Common myeloid progenitor, CD34-positive (primary cell): ENCODE measurements around the gene PYM1. TPM values are rescaled to one million over a fixed set of nuclear protein-coding genes. Genes with fewer than 3 reads are reported as not detected.
A peak's percentile ranks its signal among the peaks of the same experiment; 100 is the strongest.

ENCODE experiments used
- CTCF ChIA-PET: fragments of 350-600 bp; sonication (Branson Sonifier 250); formaldehyde crosslinking; loops from one replicate; lab custom pipeline; 2021; ENCODE audit warnings: antibody characterized with exemption; lab: Charles Lee
- POLR2A ChIA-PET: fragments of 350-600 bp; sonication (Branson Sonifier 250); formaldehyde crosslinking; loops from one replicate; lab custom pipeline; 2021; ENCODE audit warnings: antibody characterized with exemption; lab: Charles Lee
- DNase-seq, 3 donors: peaks; one replicate each; pipeline versions ENCODE4 v3.0.0 to v3.0.0-alpha.2; 2013
- H3K27ac ChIP-seq, 2 experiments: 1 replicate in 1 of 2; 2 replicates in 1 of 2; pipeline ENCODE4 v1.7.0; 2013; ENCODE audit warnings: inconsistent platforms in 2 of 2, low read length in 2 of 2, mild to moderate bottlenecking in 2 of 2, low read depth in 1 of 2, moderate library complexity in 1 of 2; ENCODE audit not compliant: severe bottlenecking in 2 of 2, insufficient read depth in 1 of 2, poor library complexity in 1 of 2
- H3K27me3 ChIP-seq, 5 experiments: replicated peaks in 2 of 5; 1 replicate in 3 of 5; 2 replicates in 2 of 5; pipeline versions ENCODE4 v1.6.1 to v1.7.0; 2013; ENCODE audit warnings: low read length in 4 of 5, mild to moderate bottlenecking in 2 of 5, moderate library complexity in 2 of 5, inconsistent platforms in 1 of 5; ENCODE audit not compliant: insufficient read depth in 5 of 5, control insufficient read depth in 4 of 5
- H3K36me3 ChIP-seq, 4 experiments: 1 replicate in 2 of 4; 2 replicates in 2 of 4; pipeline versions ENCODE4 v1.6.1 to v1.7.0; 2013; ENCODE audit warnings: low read length in 3 of 4, control low read depth in 1 of 4, mild to moderate bottlenecking in 1 of 4; ENCODE audit not compliant: control insufficient read depth in 4 of 4, insufficient read depth in 4 of 4
- H3K4me1 ChIP-seq, 4 experiments: 1 replicate in 3 of 4; 2 replicates in 1 of 4; pipeline versions ENCODE4 v1.6.1 to v1.7.1; 2013; ENCODE audit warnings: low read length in 3 of 4, mild to moderate bottlenecking in 3 of 4, control low read depth in 1 of 4, inconsistent platforms in 1 of 4, moderate library complexity in 1 of 4; ENCODE audit not compliant: control insufficient read depth in 4 of 4, insufficient read depth in 4 of 4; ENCODE audit errors: control extremely low read depth in 1 of 4
- H3K4me3 ChIP-seq, 7 experiments: 1 replicate in 4 of 7; 2 replicates in 3 of 7; pipeline versions ENCODE4 v1.5.1 to v1.7.0; 2013; ENCODE audit warnings: mild to moderate bottlenecking in 7 of 7, low read length in 6 of 7, moderate library complexity in 6 of 7, inconsistent platforms in 2 of 7, low read depth in 2 of 7, control low read depth in 1 of 7; ENCODE audit not compliant: insufficient read depth in 4 of 7, control insufficient read depth in 1 of 7; ENCODE audit errors: extremely low read depth in 1 of 7
- H3K9me3 ChIP-seq, 5 experiments: 1 replicate in 4 of 5; 2 replicates in 1 of 5; pipeline versions ENCODE4 v1.6.1 to v1.7.1; 2013; ENCODE audit warnings: low read length in 4 of 5, mild to moderate bottlenecking in 2 of 5, inconsistent platforms in 1 of 5, low read depth in 1 of 5, moderate library complexity in 1 of 5; ENCODE audit not compliant: control insufficient read depth in 4 of 5, insufficient read depth in 2 of 5; ENCODE audit errors: control extremely low read depth in 1 of 5
- WGBS: methylation state at CpG from one replicate; pipeline ENCODE4 v1.1.5; 2013; ENCODE audit not compliant: insufficient coverage; 5-methylcytosine and 5-hydroxymethylcytosine counted together
- polyA plus RNA-seq: library from polyadenylated mRNA; unstranded; fragments of 120-200 nt; gene quantifications from one replicate; pipeline ENCODE4 v1.2.1, GENCODE V29; 2013

PYM1 gene
- 27.0 TPM for polyA plus RNA-seq

GRCh38 chr12:55927588-55928502, at the start of gene PYM1:
TSS of gene PYM1 (minus strand) at chr12:55927894. CDS start at chr12:55927761, 133 bp downstream.
- Histone ChIP-seq H3K9me3 (no peaks in the 10 kb centered on the region), H3K36me3 (peaks cover 0 to 18% (median 1%) of the 10 kb centered on the region in 4 experiments), H3K27ac (peak within 1 kb of the TSS; percentile 90 to 97), H3K4me1 (peaks cover 25 to 69% (median 55%) of the 10 kb centered on the region in 4 experiments), H3K4me3 (peak within 1 kb of the TSS; percentile 83 to 100 (median 99)), H3K27me3 (no peaks in the 10 kb centered on the region)
- ChIA-PET CTCF (interaction anchor here (0.6 to 4.5 kb wide), 10 partner anchors 9 to 211 kb away, joined by 3 to 31 read pairs (median 6); partner anchors contain the start of genes ORMDL2 and SARNP), POLR2A (interaction anchor here (1.0 to 3.2 kb wide), 2 partner anchors 97 to 109 kb away, joined by 3 to 13 read pairs; partner anchors contain the start of gene DNAJC14)
- DNase-seq = peak; percentile 76 to 87 (median 83)
- 11% methylated on average over 39 of the region's 49 CpGs for WGBS

- POLR2A ChIA-PET = interaction anchor here (0.6 to 1.9 kb wide), 7 partner anchors 8 to 229 kb away, joined by 3 to 10 read pairs (median 3); no protein-coding TSS in a partner anchor
- H3K27me3 ChIP-seq = no peaks in the 10 kb centered on the region
- peaks cover 14 to 35% (median 20%) of the 10 kb centered on the region in 4 experiments for H3K4me1 ChIP-seq
- peak overlapping the region; percentile 79 to 92 for H3K27ac ChIP-seq
- no peaks in the 10 kb centered on the region for H3K9me3 ChIP-seq
- H3K4me3 ChIP-seq = peak overlapping the region; percentile 89 to 100 (median 94)
- peaks cover 5 to 34% (median 13%) of the 10 kb centered on the region in 4 experiments for H3K36me3 ChIP-seq
- 0% methylated on average over 15 of the region's 15 CpGs for WGBS
- CTCF ChIA-PET = interaction anchor here (0.8 to 2.0 kb wide), 14 partner anchors 8 to 234 kb away, joined by 3 to 9 read pairs (median 3); no protein-coding TSS in a partner anchor
- peak in 2 of 3 donors; percentile 46 to 54 for DNase-seq
These were observed 46.6 kb upstream of the PYM1 start for GRCh38 chr12:55974308-55974730.

GRCh38 chr12:55973599-55974307, 46.1 kb upstream of the PYM1 start, which contains the start of gene RAB5B:
TSS of gene RAB5B (plus strand) at chr12:55974078. CDS start at chr12:55986961, 12,883 bp downstream.
- peaks cover 5 to 39% (median 11%) of the 10 kb centered on the region in 4 experiments for H3K36me3 ChIP-seq
- H3K4me1 ChIP-seq = peaks cover 14 to 35% (median 20%) of the 10 kb centered on the region in 4 experiments
- no peaks in the 10 kb centered on the region for H3K27me3 ChIP-seq
- DNase-seq = peak; percentile 100
- ChIA-PET POLR2A (interaction anchor here (0.6 to 1.9 kb wide), 8 partner anchors 9 to 228 kb away, joined by 3 to 10 read pairs (median 3); partner anchors contain the start of gene PA2G4), CTCF (interaction anchor here (0.8 to 2.0 kb wide), 12 partner anchors 9 to 129 kb away, joined by 3 to 9 read pairs (median 4); no protein-coding TSS in a partner anchor)
- H3K9me3 ChIP-seq = no peaks in the 10 kb centered on the region
- H3K27ac ChIP-seq = peak within 1 kb of the TSS; percentile 79 to 93
- WGBS = under 1% methylated on average over 27 of the region's 39 CpGs
- H3K4me3 ChIP-seq = peak within 1 kb of the TSS; percentile 89 to 100 (median 94)

DNA sequence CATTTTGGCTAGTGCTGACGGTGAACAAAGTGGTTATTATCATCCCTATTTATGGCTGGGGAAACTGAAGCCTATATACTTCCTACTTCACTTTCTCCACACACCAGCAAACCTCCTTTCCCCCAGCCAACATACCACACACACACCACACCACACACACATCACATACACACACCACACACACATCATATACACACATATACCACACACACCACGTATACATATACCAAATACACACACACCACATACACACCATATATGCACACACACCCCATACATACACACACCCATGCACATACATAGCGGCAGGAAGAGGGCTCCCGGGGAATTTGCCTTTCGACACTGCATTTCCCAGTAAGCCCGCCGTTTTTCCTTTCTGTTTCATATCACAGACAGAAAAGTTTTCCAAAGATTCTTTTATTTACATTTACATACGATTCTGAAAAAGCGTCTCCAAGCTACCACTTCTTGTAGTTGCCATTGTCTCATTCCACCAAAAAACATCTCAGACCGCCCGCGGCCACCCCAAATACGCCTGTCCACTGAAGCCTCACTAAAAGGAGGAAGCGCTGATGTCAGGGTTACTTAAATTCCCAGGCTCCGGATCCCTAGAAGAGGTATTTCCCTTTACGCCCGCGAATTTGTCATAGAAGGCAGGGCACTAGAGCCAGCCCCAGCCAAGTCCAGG, 45.4 kb upstream of the PYM1 start:
- Histone ChIP-seq H3K27me3 (no peaks in the 10 kb centered on the region), H3K36me3 (peaks cover 5 to 46% (median 9%) of the 10 kb centered on the region in 4 experiments), H3K4me3 (peak overlapping the region; percentile 35 to 97 (median 90)), H3K9me3 (no peaks in the 10 kb centered on the region), H3K27ac (peak overlapping the region; percentile 76 to 93), H3K4me1 (peaks cover 14 to 36% (median 21%) of the 10 kb centered on the region in 4 experiments)
- under 1% methylated on average over 16 of the region's 18 CpGs for WGBS
- peak in 2 of 3 donors; percentile 64 to 79 for DNase-seq
- ChIA-PET POLR2A (interaction anchor here (0.8 to 1.9 kb wide), 5 partner anchors 10 to 131 kb away, joined by 3 to 10 read pairs (median 3); partner anchors contain the start of gene PA2G4), CTCF (interaction anchor here (0.9 to 2.0 kb wide), 8 partner anchors 11 to 58 kb away, joined by 3 to 9 read pairs (median 6); no protein-coding TSS in a partner anchor)

DNA sequence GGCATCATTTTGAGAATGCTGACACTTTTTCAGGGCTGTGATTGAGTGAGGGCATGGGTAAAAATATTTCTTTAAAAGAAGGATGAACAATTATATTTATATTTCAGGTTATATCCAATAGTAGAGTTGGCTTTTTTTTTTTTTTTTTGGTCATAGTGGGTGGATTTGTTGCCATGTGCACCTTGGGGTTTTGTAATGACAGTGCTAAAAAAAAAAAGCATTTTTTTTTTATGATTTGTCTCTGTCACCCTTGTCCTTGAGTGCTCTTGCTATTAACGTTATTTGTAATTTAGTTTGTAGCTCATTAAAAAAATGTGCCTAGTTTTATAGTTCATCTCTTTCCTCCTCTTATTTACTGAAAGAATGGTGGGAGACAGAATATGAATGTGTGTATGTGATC, 44.8 kb upstream of the PYM1 start:
- no peaks in the 10 kb centered on the region for H3K27me3 ChIP-seq
- POLR2A ChIA-PET = no interaction called here
- peak overlapping the region; percentile 76 to 93 for H3K27ac ChIP-seq
- peak overlapping the region; percentile 35 to 97 (median 90) for H3K4me3 ChIP-seq
- H3K9me3 ChIP-seq = no peaks in the 10 kb centered on the region
- DNase-seq = peak in 2 of 3 donors; percentile 54 to 56
- CTCF ChIA-PET = interaction anchor here (0.5 kb wide), 1 partner anchor 214 kb away, joined by 4 read pairs; no protein-coding TSS in a partner anchor
- peaks cover 15 to 38% (median 24%) of the 10 kb centered on the region in 4 experiments for H3K4me1 ChIP-seq
- WGBS = no CpG with 5 or more reads among the region's 1 CpG
- H3K36me3 ChIP-seq = peaks cover 5 to 49% (median 9%) of the 10 kb centered on the region in 4 experiments
